Measurements from ENCODE around the gene ADAMTSL4. TPM values are rescaled to one million over a fixed set of nuclear protein-coding genes. Genes with fewer than 3 reads are reported as not detected.
"Not testable (repeated sequence)": the region's sequence is repeated elsewhere in the genome, so short reads cannot be mapped to it uniquely, and the experiment has no call there.

The ADAMTSL4 gene
- total and polyA plus RNA-seq, 7 donors: 2.1 to 36.0 (median 14.6) TPM

GRCh38 chr1:150604226-150604588 is 55.0 kb downstream of the ADAMTSL4 start:
- DNase-seq: no peak
- Histone ChIP-seq H3K4me1 (peaks cover 0 to 23% (median 8%) of the 10 kb centered on the region in 4 donors), H3K27me3 (no peaks in the 10 kb centered on the region), H3K4me3 (no peak overlapping the region), H3K36me3 (peaks cover 0 to 10% (median 7%) of the 10 kb centered on the region in 4 donors), H3K9me3 (no peaks in the 10 kb centered on the region), H3K27ac (peak overlapping the region; percentile 33 to 75 (median 69))
- 96% methylated on average over 2 of the region's 2 CpGs for WGBS, 2 donors
- intact Hi-C loops (cut with DNase I): no loop called here
- TF ChIP-seq EP300 (IDR thresholded peaks at IDR 0.05) (no peak), POLR2A (IDR thresholded peaks at IDR 0.05) (no peak), POLR2AphosphoS5 (IDR thresholded peaks at IDR 0.05) (no peak)
- TF ChIP-seq, protein P1, sequence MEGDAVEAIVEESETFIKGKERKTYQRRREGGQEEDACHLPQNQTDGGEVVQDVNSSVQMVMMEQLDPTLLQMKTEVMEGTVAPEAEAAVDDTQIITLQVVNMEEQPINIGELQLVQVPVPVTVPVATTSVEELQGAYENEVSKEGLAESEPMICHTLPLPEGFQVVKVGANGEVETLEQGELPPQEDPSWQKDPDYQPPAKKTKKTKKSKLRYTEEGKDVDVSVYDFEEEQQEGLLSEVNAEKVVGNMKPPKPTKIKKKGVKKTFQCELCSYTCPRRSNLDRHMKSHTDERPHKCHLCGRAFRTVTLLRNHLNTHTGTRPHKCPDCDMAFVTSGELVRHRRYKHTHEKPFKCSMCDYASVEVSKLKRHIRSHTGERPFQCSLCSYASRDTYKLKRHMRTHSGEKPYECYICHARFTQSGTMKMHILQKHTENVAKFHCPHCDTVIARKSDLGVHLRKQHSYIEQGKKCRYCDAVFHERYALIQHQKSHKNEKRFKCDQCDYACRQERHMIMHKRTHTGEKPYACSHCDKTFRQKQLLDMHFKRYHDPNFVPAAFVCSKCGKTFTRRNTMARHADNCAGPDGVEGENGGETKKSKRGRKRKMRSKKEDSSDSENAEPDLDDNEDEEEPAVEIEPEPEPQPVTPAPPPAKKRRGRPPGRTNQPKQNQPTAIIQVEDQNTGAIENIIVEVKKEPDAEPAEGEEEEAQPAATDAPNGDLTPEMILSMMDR (IDR thresholded peaks at IDR 0.05): no peak

GRCh38 chr1:150605451-150605731 is 56.2 kb downstream of the ADAMTSL4 start:
- peak overlapping the region in 3 of 4 donors; percentile 66 to 75 (median 72) for H3K27ac ChIP-seq
- H3K36me3 ChIP-seq; H3K9me3 ChIP-seq; H3K27me3 ChIP-seq; DNase-seq; intact Hi-C loops (cut with DNase I); H3K4me3 ChIP-seq: not testable (repeated sequence)
- H3K4me1 ChIP-seq: peaks cover 0 to 35% (median 20%) of the 10 kb centered on the region in 4 donors
- WGBS, 2 donors: 95 to 96% methylated on average over 3 of the region's 3 CpGs

GRCh38 chr1:150606463-150607142 is 57.4 kb downstream of the ADAMTSL4 start:
- TF ChIP-seq POLR2AphosphoS5 (IDR thresholded peaks at IDR 0.05) (no peak), POLR2A (IDR thresholded peaks at IDR 0.05) (no peak), EP300 (IDR thresholded peaks at IDR 0.05) (no peak)
- TF ChIP-seq, protein P1 (IDR thresholded peaks at IDR 0.05): no peak
- Histone ChIP-seq H3K27ac (no peak overlapping the region), H3K4me1 (peaks cover 0 to 47% (median 32%) of the 10 kb centered on the region in 4 donors), H3K36me3 (no peaks in the 10 kb centered on the region), H3K27me3 (no peaks in the 10 kb centered on the region), H3K4me3 (no peak overlapping the region), H3K9me3 (no peaks in the 10 kb centered on the region)
- 95 to 99% methylated on average over 7 of the region's 7 CpGs for WGBS, 2 donors
- intact Hi-C loops (cut with DNase I): no loop called here
- DNase-seq: no peak

DNA sequence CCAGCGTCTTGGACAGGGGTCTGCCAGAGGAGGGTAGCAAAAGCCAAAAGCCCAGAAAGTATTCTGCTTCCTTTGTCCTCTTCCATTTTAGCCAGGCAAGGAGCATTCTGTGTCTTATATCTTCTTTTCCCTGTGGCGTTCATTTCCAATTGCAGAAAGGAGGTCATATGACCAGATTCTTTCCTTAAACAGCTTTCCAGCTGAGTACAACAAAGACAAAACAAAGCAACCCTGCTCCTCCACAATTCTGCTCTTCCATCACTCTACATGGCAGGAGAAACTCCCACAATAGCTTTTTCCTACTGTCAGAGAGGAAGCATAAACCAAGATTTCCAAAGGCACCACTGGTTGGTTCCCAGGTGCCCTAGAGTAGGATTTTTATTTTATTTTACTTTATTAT is 60.5 kb downstream of the ADAMTSL4 start:
- peak overlapping the region; percentile 69 to 80 (median 75) for H3K27ac ChIP-seq
- no peaks in the 10 kb centered on the region for H3K9me3 ChIP-seq
- H3K4me1 ChIP-seq: peaks cover 0 to 66% (median 54%) of the 10 kb centered on the region in 4 donors
- H3K4me3 ChIP-seq: no peak overlapping the region
- WGBS, 2 donors: 74 to 86% methylated on average over 2 of the region's 2 CpGs
- no peaks in the 10 kb centered on the region for H3K36me3 ChIP-seq
- H3K27me3 ChIP-seq: no peaks in the 10 kb centered on the region
- DNase-seq: no peak
- intact Hi-C loops (cut with DNase I): loop anchor here (5.0 kb wide), 1 partner anchor 32 kb away; the partner anchor contains the start of gene MCL1
- peak in 3 of 4 donors; percentile 7 to 58 (median 7) for TF ChIP-seq POLR2AphosphoS5 (IDR thresholded peaks at IDR 0.05)
- TF ChIP-seq POLR2A (IDR thresholded peaks at IDR 0.05): no peak
- TF ChIP-seq EP300 (IDR thresholded peaks at IDR 0.05): no peak
- TF ChIP-seq, protein P1 (IDR thresholded peaks at IDR 0.05): no peak

Small RNA genes lying within 50 kb of the gene (small RNA-seq; reads per million reads assigned to genes)
- gene MIR4257: 0 reads per million in 3 donors
- gene RF00015: 0 reads per million in 3 donors
- gene RF00561: 0 reads per million in 3 donors
- 0 reads per million in 3 donors for gene RN7SL473P
- 0 reads per million in 3 donors for gene RN7SL600P

Other genes starting within 250 kb of the ADAMTSL4 start
- gene PRPF3, start 227.9 kb upstream of the ADAMTSL4 start, total RNA-seq: 10 to 100 TPM; 29.5 to 53.5 (median 35.9) TPM
- 10 to 100 TPM; 15.0 to 35.0 (median 16.2) TPM for gene PRPF3, start 227.9 kb upstream of the ADAMTSL4 start, polyA plus RNA-seq
- 10 to 100 TPM; 16.2 to 26.7 (median 21.2) TPM for gene RPRD2, start 185.3 kb upstream of the ADAMTSL4 start, total RNA-seq
- 10 to 100 TPM in 1 of 3 donors, 1 to 10 TPM in 2; 4.2 to 12.4 (median 5.5) TPM for gene RPRD2, start 185.3 kb upstream of the ADAMTSL4 start, polyA plus RNA-seq
- gene TARS2, start 62.0 kb upstream of the ADAMTSL4 start, total RNA-seq: 10 to 100 TPM in 2 of 4 donors, 1 to 10 TPM in 2; 8.1 to 13.3 (median 10.4) TPM
- gene TARS2, start 62.0 kb upstream of the ADAMTSL4 start, polyA plus RNA-seq: 10 to 100 TPM in 1 of 3 donors, 1 to 10 TPM in 2; 4.6 to 16.9 (median 6.0) TPM
- gene ECM1, start 41.3 kb upstream of the ADAMTSL4 start, total RNA-seq: 10 to 100 TPM in 3 of 4 donors, 1 to 10 TPM in 1; 9.2 to 23.8 (median 13.8) TPM
- gene ECM1, start 41.3 kb upstream of the ADAMTSL4 start, polyA plus RNA-seq: 1 to 10 TPM; 2.1 to 8.7 (median 3.0) TPM
- gene FALEC, start 33.7 kb upstream of the ADAMTSL4 start, total RNA-seq: not detected
- gene FALEC, start 33.7 kb upstream of the ADAMTSL4 start, polyA plus RNA-seq: under 1 TPM in 1 of 3 donors, not detected in 2; 0.35 TPM
- 100 to 1,000 TPM; 159 to 352 (median 212) TPM for gene MCL1, start 30.2 kb downstream of the ADAMTSL4 start, total RNA-seq
- gene MCL1, start 30.2 kb downstream of the ADAMTSL4 start, polyA plus RNA-seq: 100 to 1,000 TPM; 119 to 194 (median 153) TPM
- gene ENSA, start 80.2 kb downstream of the ADAMTSL4 start, total RNA-seq: 100 to 1,000 TPM; 114 to 150 (median 129) TPM
- gene ENSA, start 80.2 kb downstream of the ADAMTSL4 start, polyA plus RNA-seq: 100 to 1,000 TPM; 181 to 242 (median 217) TPM
- 10 to 100 TPM; 18.1 to 27.2 (median 20.7) TPM for gene GOLPH3L, start 147.7 kb downstream of the ADAMTSL4 start, total RNA-seq
- gene GOLPH3L, start 147.7 kb downstream of the ADAMTSL4 start, polyA plus RNA-seq: 10 to 100 TPM; 26.5 to 66.6 (median 49.9) TPM
- not detected for gene HORMAD1, start 171.5 kb downstream of the ADAMTSL4 start, total RNA-seq
- gene HORMAD1, start 171.5 kb downstream of the ADAMTSL4 start, polyA plus RNA-seq: under 1 TPM in 2 of 3 donors, not detected in 1; 0.32 to 0.69 TPM
- gene CTSS, start 216.4 kb downstream of the ADAMTSL4 start, total RNA-seq: 10 to 100 TPM; 16.3 to 63.3 (median 44.6) TPM
- gene CTSS, start 216.4 kb downstream of the ADAMTSL4 start, polyA plus RNA-seq: 100 to 1,000 TPM in 2 of 3 donors, 10 to 100 TPM in 1; 69.7 to 267 (median 264) TPM

All from sigmoid colon (tissue), 7 donors.